NOMO-1 (cell line): Measurements from ENCODE around the gene DUSP2.
"Not testable (repeated sequence)": the region's sequence is repeated elsewhere in the genome, so short reads cannot be mapped to it uniquely, and the experiment has no call there.

Experiments used
- DNase-seq, 2 experiments: peaks; one replicate each; lab custom pipeline; 2025; ENCODE audit not compliant: unreplicated experiment in 2 of 2; lab: John Stamatoyannopoulos, UW

DUSP2 gene

DNA sequence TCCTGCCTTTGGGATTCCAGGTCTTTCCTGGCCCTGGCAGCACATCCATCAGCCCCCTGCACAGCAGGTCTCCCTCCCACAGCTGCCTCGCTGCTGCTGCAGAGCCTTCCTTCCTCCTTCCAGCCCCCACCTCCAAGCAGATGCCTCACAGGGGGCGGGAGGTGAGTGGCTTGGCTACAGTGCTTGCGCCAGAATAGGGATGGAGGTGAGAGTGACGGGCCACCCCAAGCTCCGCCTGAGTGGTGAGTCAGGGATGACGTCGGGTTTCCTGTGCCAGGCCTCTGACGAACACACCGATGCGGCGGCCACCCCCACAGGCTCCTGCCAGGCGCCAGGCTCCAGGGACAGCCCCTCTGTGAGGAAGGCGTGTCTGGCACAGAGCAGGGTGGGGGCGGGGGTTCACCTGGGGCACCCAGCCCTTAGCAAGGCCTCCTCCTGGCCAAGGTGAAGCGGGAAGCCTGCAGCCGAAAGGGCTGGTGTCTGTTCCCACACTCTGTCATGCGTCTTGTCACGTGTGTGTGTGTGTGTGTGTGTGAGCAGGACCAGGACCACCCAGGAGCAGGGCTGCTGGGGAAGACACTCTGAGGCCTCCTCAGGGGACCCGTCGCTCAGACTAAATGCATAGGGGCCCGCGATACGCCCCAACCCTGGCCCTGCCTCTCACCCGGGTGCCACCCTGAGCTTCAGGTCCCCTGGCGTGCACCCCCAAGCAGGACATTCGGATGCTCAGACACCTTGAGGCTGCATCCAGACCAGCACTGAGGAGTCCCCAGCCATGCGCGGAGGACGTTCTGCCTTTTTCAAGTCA, 3.4 kb upstream of the DUSP2 start:
- DNase-seq, result peak; percentile 82 to 90

DNA sequence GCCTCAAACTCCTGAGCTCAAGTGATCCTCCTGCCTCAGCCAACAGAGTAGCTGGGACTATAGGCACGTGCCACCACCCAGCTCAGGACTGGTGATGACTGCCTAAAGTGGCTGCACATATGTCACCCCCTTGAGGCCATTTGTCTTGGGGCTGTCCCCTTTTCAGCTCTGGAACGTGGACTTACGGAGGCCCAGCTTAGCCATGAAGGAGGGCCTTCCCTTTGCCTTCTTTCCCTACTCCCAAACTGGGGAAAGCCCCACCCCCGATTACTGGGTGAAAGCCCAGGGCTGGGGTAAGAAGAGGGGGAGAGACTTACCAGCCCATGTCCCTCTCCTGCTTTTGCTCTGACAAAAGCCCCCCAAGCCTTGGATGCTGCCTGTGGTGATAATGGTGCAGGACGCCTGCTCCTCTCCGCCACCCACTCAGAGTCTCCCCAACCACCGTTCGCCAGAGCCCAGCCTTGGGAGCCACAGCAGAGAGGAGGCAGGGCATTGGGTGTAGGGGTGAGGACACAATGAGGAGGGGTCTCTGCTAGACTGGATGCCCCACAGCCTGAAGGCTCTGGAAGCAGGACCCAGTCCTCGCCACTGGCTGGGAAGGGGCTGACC, 2.5 kb upstream of the DUSP2 start:
- no peak for DNase-seq

DNA sequence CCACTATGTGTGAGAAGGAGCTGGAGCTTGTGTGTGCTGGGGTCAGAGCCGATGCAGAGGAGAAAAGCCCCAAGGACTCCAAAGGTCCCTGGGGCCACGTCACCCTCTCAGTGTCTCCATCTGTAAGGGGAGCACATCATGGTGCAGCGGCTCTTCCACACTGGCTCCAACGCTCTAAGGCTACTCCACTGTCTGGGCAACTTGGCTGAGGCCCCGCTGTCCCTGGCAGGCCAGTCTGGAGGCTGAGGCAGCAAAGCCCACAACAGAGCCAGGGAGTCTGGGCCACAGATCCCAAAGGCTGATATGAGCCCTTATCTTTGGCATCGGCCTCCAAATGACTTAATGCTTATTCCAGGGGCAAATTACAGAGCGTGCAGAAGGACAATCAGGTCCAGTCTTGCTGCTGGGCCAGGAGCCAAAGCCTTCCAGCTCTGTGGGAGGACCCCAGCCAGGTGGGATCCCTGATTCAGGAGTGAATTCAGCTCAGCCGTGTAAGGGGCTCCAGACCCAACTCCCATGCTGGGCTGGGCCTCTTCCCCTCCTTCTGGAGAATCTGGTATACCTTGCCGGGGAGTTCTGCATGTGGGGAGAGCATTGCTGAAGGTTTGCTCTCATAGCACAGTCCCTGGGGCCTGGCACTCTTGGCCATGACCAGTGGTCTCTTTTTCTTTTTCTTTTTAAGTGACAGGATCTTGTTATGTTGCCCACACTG, 1.8 kb upstream of the DUSP2 start:
- DNase-seq, result no peak

- peak; percentile 36 to 68 for DNase-seq
Measured at GRCh38 chr2:96146153-96146880, 1.1 kb upstream of the DUSP2 start.

GRCh38 chr2:96145848-96146152, 560 bp upstream of the DUSP2 start:
- DNase-seq, result no peak

- DNase-seq, result peak in 1 of 2 experiments; percentile 27
Measured at GRCh38 chr2:96144481-96145035, 682 bp downstream of the DUSP2 start.

DNA sequence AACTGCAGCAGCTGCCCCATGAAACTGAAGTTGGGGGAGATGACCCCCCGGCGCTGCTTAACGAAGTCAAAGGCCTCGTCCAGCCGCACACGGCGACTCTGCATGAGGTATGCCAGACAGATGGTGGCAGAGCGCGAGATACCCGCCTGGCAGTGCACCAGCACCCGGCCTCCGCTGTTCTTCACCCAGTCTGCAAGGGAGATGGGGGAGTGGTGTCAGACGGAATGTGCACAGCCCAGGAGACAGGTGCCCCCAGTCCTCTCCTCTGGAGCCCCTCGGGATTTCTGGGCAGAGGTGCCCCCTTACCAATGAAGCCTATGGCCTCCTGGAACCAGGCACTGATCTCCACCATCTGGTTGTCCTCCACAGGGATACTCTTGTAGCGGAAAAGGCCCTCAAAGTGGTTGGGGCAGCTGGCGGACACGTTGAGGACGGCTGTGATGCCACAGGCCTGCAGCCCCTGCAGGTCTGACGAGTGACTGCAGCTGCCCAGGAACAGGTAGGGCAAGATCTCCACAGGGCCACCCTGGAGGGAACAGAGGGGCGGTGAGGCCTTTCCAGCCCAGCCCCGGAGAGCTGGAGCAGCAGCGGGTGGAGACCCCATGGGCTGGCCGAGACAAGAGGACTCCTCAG, 1.3 kb downstream of the DUSP2 start:
- peak in 1 of 2 experiments; percentile 10 for DNase-seq

GRCh38 chr2:96143231-96143847, 1.9 kb downstream of the DUSP2 start:
- DNase-seq, result no peak

DNA sequence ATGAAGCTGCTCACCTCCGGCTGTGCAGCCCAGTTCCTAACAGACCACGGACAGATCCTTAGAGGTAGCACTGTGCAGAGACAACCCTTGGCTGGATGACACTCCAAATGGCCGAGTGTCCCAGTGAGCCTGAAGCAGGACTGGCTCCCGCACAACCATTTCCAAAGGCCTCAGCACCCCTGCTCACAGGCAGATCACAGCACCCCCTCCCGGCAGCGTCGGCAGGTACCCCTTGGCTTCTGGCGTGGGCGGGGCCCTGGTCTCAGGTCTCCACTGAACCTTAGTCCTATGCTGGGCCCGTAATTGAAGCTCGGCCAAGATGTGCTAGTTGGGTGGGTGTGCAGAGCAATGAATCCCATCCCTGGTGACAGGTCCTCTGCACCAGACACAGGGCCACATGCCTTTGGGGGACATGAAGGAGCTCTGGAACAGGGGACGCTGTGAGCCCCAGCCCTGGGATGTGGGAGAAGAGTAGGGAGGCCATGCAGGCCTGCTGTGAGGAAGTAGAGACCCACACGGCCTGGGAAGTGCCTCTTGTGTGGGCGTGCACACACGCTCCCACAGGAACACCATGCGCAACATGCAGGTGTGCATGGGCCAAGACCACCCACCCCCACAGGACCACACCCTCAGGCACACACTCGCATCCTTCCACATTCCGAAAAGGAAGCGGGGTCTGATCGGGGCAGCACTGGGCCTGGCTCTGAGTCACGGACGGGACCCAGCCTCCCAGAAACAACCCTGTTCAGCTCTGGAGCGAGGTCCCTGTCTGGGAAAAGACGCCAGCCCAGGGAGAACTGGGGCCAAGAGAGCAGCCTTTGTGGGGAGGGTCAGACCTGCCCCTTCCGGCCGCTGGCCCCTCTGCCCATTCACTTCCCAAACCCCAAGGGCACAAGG, 2.8 kb downstream of the DUSP2 start:
- DNase-seq, result no peak

DNA sequence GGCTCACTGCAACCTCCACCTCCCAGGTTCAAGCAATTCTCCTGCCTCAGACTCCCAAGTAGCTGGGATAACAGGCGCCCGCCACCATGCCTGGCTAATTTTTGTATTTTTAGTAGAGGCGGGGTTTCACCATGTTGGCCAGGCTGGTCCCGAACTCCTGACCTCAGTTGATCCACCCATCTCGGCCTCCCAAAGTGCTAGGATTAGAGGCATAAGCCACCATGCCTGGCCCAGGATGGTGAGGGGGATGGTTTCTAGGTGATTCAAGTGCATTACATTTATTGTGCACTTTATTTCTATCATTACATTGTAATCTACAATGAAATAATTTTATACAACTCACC, 3.6 kb downstream of the DUSP2 start:
- not testable (repeated sequence) for DNase-seq

DNA sequence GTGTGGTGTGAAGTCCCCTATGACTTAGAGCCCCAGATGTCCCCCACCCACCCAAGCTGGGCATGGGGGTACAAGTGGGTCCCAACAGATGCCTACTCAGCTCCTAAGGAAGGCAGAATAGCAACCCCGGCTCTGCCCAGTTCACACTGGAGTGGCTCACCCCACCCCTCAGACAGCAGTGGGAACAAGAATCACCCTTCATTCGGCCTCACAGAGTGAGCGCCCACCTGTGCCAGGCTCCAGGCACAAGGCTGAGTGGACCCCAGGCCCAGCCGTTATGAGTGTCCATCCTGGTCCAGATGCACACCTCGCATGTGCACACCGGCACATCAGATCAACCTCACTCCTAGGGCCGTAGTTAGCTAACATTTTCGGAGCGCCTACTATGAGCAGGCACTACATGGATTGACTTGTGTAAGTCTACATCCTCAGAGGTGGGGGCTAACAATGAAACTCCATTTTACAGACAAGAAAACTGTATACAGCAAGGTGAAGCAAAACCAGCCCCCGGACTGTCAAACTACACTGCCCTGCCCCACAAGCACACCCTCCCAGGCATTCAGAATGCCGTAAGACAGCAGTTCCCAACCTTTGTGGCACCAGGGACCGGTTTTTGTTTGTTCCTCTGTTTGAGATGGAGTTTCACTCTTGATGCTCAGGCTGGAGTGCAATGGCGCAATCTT, 4.2 kb downstream of the DUSP2 start:
- DNase-seq, result no peak

- DNase-seq, result no peak
Measured at GRCh38 chr2:96139181-96139758, 6.0 kb downstream of the DUSP2 start.

GRCh38 chr2:96138179-96139145, 6.8 kb downstream of the DUSP2 start, which contains the start of gene ASTL:
ASTL (minus strand) TSS chr2:96138502; CDS start chr2:96138436, 66 bp downstream.
- DNase-seq, result peak; percentile 28 to 30

GRCh38 chr2:96137321-96138178, 7.7 kb downstream of the DUSP2 start:
- no peak for DNase-seq

DNA sequence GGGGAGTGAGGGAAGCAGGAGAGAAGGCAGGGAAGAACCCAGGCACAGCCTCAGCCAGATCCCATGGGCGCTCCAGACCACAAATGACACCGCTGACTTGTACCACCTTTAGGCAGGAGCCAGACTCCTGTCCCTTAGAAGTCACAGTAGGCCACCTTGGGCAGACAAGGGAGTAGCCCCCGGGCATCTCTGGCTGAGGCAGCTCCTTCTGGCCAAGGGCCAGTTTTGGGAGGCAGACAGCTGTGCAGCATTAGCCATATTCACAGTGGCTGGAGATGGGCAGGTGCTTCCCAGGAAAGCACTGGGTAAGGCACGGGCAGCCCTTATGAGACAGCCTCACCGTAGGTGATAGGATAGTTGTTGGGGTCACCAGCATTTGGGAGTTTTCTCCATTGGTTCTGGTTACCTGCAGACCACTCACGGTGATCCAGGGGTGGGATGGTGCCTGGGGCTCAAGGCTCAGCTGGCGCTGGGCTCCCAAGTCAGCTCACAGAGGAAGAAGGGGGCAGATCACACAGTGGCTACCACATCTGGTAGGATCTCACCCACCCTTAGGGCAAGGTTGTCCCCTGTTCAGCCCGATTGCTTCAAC, 9.0 kb downstream of the DUSP2 start:
- no peak for DNase-seq

DNA sequence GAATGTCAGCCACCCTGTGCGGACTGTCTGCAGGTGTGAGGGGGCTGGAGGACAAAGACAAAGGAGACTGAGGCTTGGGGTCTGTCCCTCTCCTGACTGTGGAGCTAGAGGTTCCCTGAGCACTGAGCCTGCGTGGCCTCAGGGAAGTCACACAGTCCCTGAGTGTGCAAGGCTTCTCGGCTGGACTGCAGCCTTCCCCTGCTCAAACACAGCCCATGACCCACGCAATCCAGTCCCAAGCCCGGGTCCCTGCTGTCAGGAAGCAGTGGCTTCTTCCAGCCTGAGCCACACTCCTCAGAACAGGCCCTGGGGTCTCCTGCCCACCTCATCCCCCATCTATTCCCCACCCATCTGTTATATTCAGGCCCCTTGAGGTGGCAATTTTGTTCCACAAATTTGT, 9.6 kb downstream of the DUSP2 start:
- no peak for DNase-seq
